Psoas muscle (tissue), 8 donors: ENCODE measurements around the gene NOTCH1. TPM values are rescaled to one million over a fixed set of nuclear protein-coding genes. Genes with fewer than 3 reads are reported as not detected.

Source experiments
- ATAC-seq, 4 donors: fragments of 200-7000 bp; cut with Tn5 transposase; one replicate each; pipeline ENCODE4 v1.9.1; 2020; ENCODE audit warnings: moderate library complexity in 3 of 4, mild to moderate bottlenecking in 2 of 4
- DNase-seq, 2 donors: peaks; one replicate each; pipeline ENCODE4 v3.0.0-alpha.2; 2020
- H3K27ac ChIP-seq: fragments of 200-600 bp; one replicate; pipeline ENCODE4 v1.8.0; 2022
- H3K27me3 ChIP-seq, 3 donors: fragments of 200-600 bp in 1 of 3; one replicate each; pipeline versions ENCODE4 v1.6.1 to v1.8.0; 2013 to 2022; ENCODE audit warnings: low read length in 2 of 3, mild to moderate bottlenecking in 2 of 3, moderate library complexity in 1 of 3; ENCODE audit not compliant: insufficient read depth in 3 of 3
- H3K36me3 ChIP-seq, 2 donors: fragments of 200-600 bp in 1 of 2; one replicate each; pipeline versions ENCODE4 v1.6.1 to v1.8.0; 2013 to 2022; ENCODE audit warnings: low read depth in 1 of 2, mild to moderate bottlenecking in 1 of 2, moderate library complexity in 1 of 2; ENCODE audit not compliant: insufficient read depth in 1 of 2
- H3K4me1 ChIP-seq: fragments of 200-600 bp; one replicate; pipeline ENCODE4 v1.8.0; 2022
- H3K4me3 ChIP-seq: fragments of 200-600 bp; one replicate; pipeline ENCODE4 v1.8.0; 2022; ENCODE audit warnings: mild to moderate bottlenecking
- H3K9me3 ChIP-seq: fragments of 200-600 bp; one replicate; pipeline ENCODE4 v1.8.0; 2022
- CTCF ChIP-seq: fragments of 200-600 bp; IDR thresholded peaks from one replicate; pipeline ENCODE4 v1.8.0; 2022; ENCODE audit warnings: antibody characterized with exemption
- WGBS, 3 donors: extraction: QIAGEN DNeasy Blood & Tissue Kit; methylation state at CpG; one replicate each; pipeline versions ENCODE4 v1.1.6 to v1.1.7; 2013; 5-methylcytosine and 5-hydroxymethylcytosine counted together
- intact Hi-C, 2 donors: fragments of 100-400 bp; cut with DNase I; formaldehyde crosslinking; loops; one replicate each; pipeline versions ENCODE4 v1.11.0 to v1.14.2; 2022
- polyA plus RNA-seq, 3 donors: library from polyadenylated mRNA; stranded (reverse); fragments of 200-250 nt; gene quantifications; one replicate each; pipeline ENCODE4 v1.2.3, GENCODE V29; 2013
- total RNA-seq, 4 donors: library from RNA; stranded (reverse); fragmentation: NEBNext Ultra II Directional in 2 of 4; extraction: Animal tissue kit (Norgen Biotek cat#: 25700) in 2 of 4; gene quantifications; one replicate each; pipeline versions ENCODE4 v1.2.1 to v1.2.4, GENCODE V29; 2021 to 2023
- donor health status: healthy with polysubstance abuse.
- donor health status: DM: no; HTN: no; CAD: no; lungs with moderate emphysema.
- donor health status: Bipolar disorder and iron deficiency.
- donor health status: healthy.
- donor health status: DM: yes; HTN: yes; CAD: no.
- donor health status: DM: no; HTN: no; CAD: no.
- donor health status: DM: no; HTN: no; CAD: no.
- donor health status: DM: yes; HTN: yes; CAD: no.

Gene NOTCH1
- total and polyA plus RNA-seq, 7 donors: 1.8 to 15.4 (median 8.7) TPM

- H3K9me3 ChIP-seq: no peaks in the 10 kb centered on the region
- WGBS, 3 donors: 94 to 96% (median 95%) methylated on average over 22 to 23 of the region's 23 CpGs
- intact Hi-C loops: no loop called here
- H3K27me3 ChIP-seq: no peaks in the 10 kb centered on the region
- peaks cover 3 to 95% of the 10 kb centered on the region in 2 donors for H3K36me3 ChIP-seq
- no peak overlapping the region for H3K4me3 ChIP-seq
- no peaks in the 10 kb centered on the region for H3K4me1 ChIP-seq
- DNase-seq (no peak), ATAC-seq (no peak)
- no peak for TF ChIP-seq CTCF
- no peak overlapping the region for H3K27ac ChIP-seq
Observed at GRCh38 chr9:136507992-136508375, 37.9 kb downstream of the NOTCH1 start.

- DNase-seq: no peak
- H3K27ac ChIP-seq: no peak overlapping the region
- peaks cover 3 to 97% of the 10 kb centered on the region in 2 donors for H3K36me3 ChIP-seq
- no peaks in the 10 kb centered on the region for H3K4me1 ChIP-seq
- no peak for TF ChIP-seq CTCF
- intact Hi-C loops: no loop called here
- no peak overlapping the region for H3K4me3 ChIP-seq
- ATAC-seq: no peak
- H3K27me3 ChIP-seq: no peaks in the 10 kb centered on the region
- WGBS, 3 donors: 89 to 93% (median 90%) methylated on average over 28 of the region's 28 CpGs
- no peaks in the 10 kb centered on the region for H3K9me3 ChIP-seq
Observed at GRCh38 chr9:136507221-136507991, 38.4 kb downstream of the NOTCH1 start.

DNA sequence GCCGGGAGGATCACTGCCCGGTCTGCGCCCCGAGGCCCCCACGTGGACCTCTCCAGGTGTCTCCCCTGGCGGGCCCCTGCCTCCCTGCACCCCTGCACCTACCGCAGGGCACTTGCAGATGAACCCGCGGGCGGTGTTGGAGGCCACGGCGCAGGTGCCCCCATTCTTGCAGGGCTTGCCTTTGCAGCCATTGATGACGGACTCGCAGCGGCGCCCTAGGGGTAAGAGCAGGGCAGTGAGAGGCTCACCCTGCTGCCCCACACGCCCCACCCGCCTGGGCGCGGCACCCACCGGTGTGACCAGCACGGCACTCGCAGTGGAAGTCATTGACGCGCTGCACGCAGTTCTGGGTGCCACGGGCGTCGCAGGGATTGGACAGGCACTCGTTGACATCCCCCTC is 39.4 kb downstream of the NOTCH1 start:
- H3K27ac ChIP-seq: no peak overlapping the region
- DNase-seq (no peak), ATAC-seq (no peak)
- TF ChIP-seq CTCF: no peak
- H3K36me3 ChIP-seq: peaks cover 3 to 97% of the 10 kb centered on the region in 2 donors
- no peaks in the 10 kb centered on the region for H3K9me3 ChIP-seq
- no peaks in the 10 kb centered on the region for H3K27me3 ChIP-seq
- intact Hi-C loops: no loop called here
- no peak overlapping the region for H3K4me3 ChIP-seq
- H3K4me1 ChIP-seq: no peaks in the 10 kb centered on the region
- WGBS, 3 donors: 93 to 94% (median 94%) methylated on average over 30 of the region's 30 CpGs

- ATAC-seq: no peak
- H3K4me1 ChIP-seq: no peaks in the 10 kb centered on the region
- no peaks in the 10 kb centered on the region for H3K27me3 ChIP-seq
- no peak for TF ChIP-seq CTCF
- H3K9me3 ChIP-seq: no peaks in the 10 kb centered on the region
- 93 to 94% (median 93%) methylated on average over 51 of the region's 51 CpGs for WGBS, 3 donors
- no peak overlapping the region for H3K4me3 ChIP-seq
- DNase-seq: no peak
- H3K27ac ChIP-seq: no peak overlapping the region
- intact Hi-C loops: no loop called here
- H3K36me3 ChIP-seq: peaks cover 3 to 97% of the 10 kb centered on the region in 2 donors
Observed at GRCh38 chr9:136505406-136506403, 40.1 kb downstream of the NOTCH1 start.
